Islet precursor cell (in vitro differentiated cells): ENCODE measurements around the gene UMODL1.

ENCODE experiments used
- DNase-seq: peaks from one replicate; pipeline ENCODE4 v3.0.0-alpha.2; 2018

Gene UMODL1

DNA sequence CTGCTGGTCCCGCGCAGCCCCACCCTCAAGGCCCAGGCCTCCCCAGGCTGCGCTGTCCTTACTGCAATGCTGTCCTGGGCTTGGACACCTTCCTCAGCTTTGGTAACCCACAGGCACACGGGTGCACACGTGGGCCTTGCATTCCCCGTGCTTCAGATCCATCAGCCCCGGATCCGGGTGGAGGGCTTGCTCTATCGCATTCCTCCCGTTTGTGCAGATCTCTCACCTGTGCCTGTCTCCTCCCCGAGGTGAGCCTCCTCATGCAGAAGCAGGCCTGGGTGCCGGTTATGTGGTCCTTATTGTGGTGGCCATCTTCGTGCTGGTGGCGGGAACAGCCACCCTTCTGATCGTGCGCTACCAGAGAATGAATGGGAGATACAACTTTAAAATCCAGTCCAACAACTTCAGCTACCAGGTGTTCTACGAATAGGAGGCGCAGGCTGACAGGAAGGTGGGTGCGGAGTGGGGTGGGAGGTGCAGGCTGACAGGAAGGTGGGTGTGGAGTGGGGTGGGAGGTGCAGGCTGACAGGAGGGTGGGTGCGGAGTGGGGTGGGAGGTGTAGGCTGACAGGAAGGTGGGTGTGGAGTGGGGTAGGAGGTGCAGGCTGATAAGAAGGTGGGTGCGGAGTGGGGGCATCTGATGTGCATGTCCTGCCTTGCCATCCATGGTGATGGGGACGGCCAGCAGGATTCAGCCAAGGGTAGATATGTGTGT, 66.2 kb downstream of the UMODL1 start:
- no peak for DNase-seq

GRCh38 chr21:42140196-42140934, 69.2 kb downstream of the UMODL1 start:
- DNase-seq, result no peak

DNA sequence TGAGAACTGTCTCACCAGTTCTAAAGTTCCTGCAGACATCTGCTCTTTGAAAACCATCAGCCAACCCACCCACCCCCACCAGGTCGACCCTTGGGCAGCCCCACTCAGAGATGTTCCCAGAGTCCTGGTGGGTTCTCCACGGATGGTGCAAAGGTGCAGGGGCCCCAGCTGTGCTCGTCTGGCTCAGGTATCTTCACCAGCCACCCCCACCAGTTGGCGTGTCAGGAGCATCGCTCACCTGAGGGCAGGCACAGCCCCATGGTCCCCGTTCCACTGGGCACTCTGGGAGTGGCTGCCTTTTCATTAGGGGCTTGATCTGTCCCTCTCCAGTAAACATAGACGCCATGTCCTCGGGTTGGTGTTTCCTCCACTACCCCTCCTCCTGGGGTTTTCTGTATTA, 70.5 kb downstream of the UMODL1 start:
- no peak for DNase-seq

DNA sequence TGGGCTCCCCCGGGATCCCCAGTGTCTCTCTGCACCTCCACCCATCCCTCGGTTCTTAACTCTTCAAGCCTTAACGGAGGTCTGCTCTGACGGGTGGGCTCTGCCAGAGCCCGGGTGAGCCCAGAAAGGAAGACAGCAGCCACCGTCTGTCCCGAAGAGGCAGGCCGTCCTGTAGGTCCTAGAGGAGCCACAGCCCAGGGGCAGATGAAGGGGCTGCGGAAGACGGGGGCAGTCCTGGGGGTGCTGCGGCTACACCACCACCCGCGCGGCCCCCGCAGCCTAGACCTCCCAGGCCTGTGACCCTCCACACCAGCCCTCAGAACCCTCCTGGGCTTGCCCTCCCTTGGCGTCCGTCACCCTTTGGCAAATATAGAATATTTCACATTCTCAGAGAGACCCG, 71.0 kb downstream of the UMODL1 start:
- no peak for DNase-seq

GRCh38 chr21:42142627-42143026, 71.5 kb downstream of the UMODL1 start:
- DNase-seq, result no peak

DNA sequence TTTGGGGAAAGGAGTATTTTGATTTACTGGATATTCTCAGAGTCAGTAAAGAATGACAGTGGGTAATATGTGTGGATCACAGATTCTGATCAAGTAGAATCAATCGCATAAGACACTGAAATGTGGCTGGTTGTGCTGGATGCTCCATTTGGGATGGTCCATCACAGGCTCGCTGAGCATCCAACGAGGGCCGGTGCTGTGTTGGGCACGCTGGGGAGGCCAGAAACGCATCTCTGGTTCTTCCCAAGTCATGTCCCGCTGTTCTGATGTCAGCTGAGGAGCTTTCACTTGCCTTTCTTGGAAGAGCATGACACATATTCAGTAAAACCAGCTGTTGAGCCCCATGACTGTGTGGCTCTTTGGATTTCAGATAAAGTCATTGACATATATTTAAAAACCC, 72.0 kb downstream of the UMODL1 start:
- DNase-seq, result no peak

DNA sequence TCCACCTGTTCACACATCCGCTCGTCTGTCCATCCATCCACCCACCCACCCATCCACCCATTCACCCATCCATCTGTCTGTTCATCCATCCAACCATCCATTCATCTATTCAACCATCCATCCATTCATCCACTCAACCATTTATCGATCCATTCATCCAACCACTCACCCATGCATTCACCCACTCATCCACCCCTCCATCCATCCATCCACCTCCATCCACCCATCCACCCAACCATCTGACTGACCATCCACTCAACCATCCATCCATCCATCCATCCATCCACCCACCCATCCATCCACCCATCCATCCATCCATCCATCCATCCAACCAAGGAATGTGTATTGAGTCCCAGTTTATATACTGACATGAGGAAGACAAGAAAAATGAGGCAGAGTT, 73.1 kb downstream of the UMODL1 start:
- DNase-seq, result no peak

- DNase-seq, result no peak
Observed at GRCh38 chr21:42144679-42145568, 73.8 kb downstream of the UMODL1 start.

GRCh38 chr21:42145569-42146272, 74.6 kb downstream of the UMODL1 start:
- peak; percentile 75 for DNase-seq

DNA sequence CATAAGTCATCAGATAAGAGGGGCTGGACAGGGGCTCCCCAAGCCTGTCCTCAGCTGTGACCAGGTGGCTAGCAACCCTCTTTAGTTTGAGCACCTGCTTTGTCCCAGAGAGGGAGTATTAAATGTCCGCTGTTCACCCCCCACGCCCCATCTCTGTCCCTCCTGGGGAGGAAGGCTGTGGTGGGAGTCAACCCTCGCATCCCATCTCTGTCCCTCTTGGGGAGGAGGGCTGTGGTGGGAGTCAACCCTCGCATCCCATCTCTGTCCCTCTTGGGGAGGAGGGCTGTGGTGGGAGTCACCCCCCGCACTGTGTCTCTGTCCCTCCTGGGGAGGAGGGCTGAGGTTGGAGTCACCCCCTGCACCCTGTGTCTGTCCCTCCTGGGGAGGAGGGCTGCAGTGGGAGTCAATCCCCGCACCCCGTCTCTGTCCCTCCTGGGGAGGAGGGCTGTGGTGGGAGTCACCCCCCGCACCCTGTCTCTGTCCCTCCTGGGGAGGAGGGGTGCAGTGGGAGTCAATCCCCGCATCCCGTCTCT, 75.2 kb downstream of the UMODL1 start:
- DNase-seq, result no peak

DNA sequence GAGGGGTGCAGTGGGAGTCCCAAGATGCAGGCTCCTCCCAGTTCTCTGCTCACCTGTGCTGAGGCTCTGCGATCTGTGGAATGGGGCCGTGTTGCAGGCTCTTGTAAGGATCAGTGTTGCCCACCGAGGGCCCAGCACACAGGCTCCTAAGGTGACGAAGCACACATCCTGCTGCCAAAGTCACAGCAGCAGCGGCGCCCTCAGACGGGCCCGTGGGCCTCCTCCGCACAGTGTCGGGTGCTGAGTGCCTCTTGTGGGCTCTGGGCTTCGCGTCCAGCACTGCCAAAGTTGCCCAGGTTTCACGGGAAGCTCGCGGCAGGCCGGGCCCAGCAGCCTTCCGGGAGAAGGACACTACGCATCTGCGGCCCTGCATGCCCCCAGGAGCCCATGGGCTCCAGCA, 75.7 kb downstream of the UMODL1 start:
- peak; percentile 51 for DNase-seq

DNA sequence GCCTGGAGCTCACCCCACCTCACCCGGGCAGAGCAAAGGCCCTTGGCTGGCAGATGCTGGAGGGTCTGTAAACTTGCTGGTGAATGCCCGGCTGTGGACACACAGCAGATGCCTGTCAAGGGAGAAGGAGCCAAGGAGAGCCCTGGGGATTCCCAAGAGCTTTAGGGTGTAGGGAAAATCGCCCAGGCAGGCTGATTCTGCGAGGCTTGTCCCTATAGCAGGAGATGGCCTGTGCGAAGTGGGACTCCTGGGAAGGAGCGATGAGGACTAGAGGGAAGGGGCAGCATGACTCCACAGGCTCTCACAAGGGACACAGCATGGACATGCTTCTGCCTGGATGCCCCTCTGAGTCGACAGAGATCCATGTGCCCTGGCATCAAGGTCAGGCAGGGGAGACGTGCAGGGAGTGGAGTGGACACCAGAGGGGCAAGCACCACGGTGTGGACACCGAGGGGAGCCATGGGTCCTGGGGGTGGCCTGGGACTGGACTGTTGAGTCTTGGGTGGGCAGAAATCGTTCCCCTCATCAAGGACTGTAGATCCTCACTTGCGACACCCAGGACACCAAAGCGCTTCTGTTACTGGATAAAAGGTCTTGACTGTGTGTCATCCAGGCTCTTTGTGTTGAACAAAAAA, 76.4 kb downstream of the UMODL1 start:
- DNase-seq, result no peak

DNA sequence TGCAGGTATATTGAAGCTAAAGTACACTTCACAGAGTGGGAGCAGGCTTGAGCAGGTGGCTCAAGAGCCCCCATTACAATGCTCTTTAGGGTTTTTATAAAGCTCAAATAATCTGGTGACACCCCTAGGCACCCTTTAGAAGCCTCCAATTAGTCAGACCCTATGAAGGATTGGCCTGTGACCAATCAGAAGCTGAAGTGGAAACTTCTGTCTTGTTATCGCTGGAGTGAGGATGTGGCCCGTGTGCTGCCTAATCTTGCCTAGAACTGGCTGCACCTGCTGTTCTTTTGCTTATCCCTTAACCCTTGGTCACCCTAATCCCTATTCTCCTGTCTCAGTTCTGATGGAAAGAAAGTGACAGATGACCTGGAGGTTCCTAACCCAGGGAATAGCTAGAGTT, 77.0 kb downstream of the UMODL1 start:
- DNase-seq, result no peak

- no peak for DNase-seq
Observed at GRCh38 chr21:42148584-42148983, 77.5 kb downstream of the UMODL1 start.

GRCh38 chr21:42149656-42150473, 78.7 kb downstream of the UMODL1 start:
- DNase-seq, result no peak

DNA sequence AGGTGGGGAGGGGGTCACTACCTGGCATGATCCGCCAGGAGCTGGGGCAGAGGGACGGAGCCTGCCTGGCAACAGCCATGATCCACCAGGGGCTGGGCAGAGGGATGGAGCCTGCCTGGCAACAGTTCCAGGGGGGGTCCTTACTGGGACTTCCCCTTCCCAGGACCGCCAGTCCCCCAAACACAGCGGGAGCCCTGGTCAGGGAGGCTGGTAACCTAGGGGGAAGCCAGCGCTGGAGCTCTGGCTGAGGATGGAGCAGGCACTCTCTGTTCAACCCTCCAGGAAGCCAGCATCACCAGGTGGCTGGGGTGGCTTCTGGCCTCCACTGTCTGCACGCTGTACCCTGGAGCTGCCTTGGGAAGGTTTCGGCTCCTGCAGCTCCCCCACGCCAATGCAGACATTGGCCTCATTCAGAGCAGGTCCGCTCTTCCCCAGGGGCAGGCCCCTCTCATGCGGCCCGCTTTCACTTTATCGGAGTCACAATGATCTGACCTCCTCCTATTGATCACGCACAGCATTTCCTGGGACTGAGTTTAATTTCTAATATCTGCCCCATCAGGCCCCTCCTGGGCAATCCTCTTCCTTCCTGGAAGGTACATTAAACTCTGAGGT, 79.5 kb downstream of the UMODL1 start:
- peak; percentile 25 for DNase-seq

DNA sequence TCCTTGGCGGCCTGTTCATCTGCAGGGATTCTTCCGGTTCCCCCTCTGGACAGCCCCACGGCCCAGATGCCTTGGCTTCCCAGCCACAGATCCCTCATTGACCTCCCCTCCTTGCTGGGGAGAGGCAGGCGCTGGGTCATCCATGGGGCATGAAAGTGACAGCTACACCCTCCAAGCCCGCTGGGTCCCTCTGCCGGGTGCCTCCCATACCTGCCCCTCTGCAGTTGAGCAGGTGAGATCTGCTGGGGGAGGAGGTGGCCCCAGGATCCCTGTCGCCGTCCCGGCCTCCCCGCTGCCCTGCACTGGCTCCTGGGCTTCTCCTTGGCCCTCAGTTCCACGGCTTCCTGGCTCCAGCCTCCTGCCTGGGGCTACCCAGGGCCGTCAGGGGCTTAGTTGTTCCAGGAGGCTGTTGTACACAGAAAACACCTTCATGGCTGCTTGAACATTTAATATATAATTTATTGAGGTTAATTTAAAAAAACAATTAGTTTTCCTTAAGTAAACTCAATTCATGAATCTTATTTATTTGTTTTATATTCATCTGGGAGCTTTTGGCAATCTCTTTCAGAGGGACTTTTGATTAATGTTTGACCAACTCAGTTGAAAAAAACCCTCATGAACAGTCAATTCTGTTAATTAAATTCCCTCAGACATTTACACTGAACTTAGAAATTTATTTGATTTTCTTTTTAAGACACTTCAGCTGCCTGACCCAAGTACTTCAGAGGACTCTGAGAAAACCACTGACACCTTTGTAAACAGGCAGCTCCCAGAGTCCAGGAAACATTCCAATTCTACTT, 80.2 kb downstream of the UMODL1 start:
- DNase-seq, result peak; percentile 49

GRCh38 chr21:42151948-42152220, 80.8 kb downstream of the UMODL1 start:
- no peak for DNase-seq

GRCh38 chr21:42153046-42153686, 82.0 kb downstream of the UMODL1 start:
- DNase-seq, result no peak

DNA sequence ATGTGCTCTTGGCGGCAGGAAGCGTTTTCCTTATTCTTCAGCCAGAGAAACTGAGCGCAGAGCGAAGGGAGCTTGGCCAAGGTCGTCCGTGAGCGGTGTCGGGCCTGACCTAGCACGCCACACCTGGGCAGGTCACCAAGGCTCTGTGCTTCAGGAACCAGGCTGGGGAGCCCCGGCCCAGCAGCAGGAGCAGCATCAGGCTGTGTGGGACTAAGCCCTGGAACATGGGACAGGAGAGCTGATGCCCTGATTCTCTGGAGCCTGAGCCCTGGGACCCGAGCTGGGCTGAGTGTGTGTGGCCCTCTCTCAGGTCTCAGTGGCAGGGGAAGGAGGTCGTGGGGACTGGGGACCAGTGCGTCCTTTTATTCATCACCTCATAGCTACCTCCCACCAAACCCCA, 82.6 kb downstream of the UMODL1 start:
- no peak for DNase-seq
